Neuronal stem cell (in vitro differentiated cells): Measurements from ENCODE around the gene PPP4R3A.

Experiments
- DNase-seq: peaks from one replicate; pipeline ENCODE4 v3.0.0-alpha.2; 2013; ENCODE audit warnings: low spot score
- H2AFZ ChIP-seq: one replicate; pipeline ENCODE4 v1.6.1; 2013; ENCODE audit warnings: mild to moderate bottlenecking, low read length, inconsistent platforms
- H2AK5ac ChIP-seq: 2 replicates; pipeline ENCODE4 v1.6.1; 2013; ENCODE audit warnings: low read depth, mild to moderate bottlenecking, inconsistent platforms, low read length, moderate library complexity, mixed read lengths
- H2BK120ac ChIP-seq: 2 replicates; pipeline ENCODE4 v1.6.1; 2013; ENCODE audit warnings: low read depth, mild to moderate bottlenecking, inconsistent platforms, low read length, moderate library complexity, mixed read lengths
- H2BK12ac ChIP-seq: one replicate; pipeline ENCODE4 v1.6.1; 2013; ENCODE audit warnings: low read length, inconsistent platforms
- H2BK15ac ChIP-seq: 2 replicates; pipeline ENCODE4 v1.6.1; 2013; ENCODE audit warnings: mild to moderate bottlenecking, low read length, inconsistent platforms, mixed read lengths
- H2BK5ac ChIP-seq: one replicate; pipeline ENCODE4 v1.6.1; 2013; ENCODE audit warnings: inconsistent platforms, mild to moderate bottlenecking, low read length, moderate library complexity
- H3K14ac ChIP-seq: one replicate; pipeline ENCODE4 v1.6.1; 2013; ENCODE audit warnings: low read length, inconsistent platforms
- H3K18ac ChIP-seq: 2 replicates; pipeline ENCODE4 v1.6.1; 2013; ENCODE audit warnings: low read length, inconsistent platforms
- H3K23ac ChIP-seq: 2 replicates; pipeline ENCODE4 v1.6.1; 2013; ENCODE audit warnings: low read depth, mild to moderate bottlenecking, mixed read lengths, low read length, inconsistent platforms; ENCODE audit not compliant: poor library complexity
- H3K27ac ChIP-seq: replicated peaks from 3 replicates; pipeline ENCODE4 v1.5.1; 2013; ENCODE audit warnings: low read length, inconsistent platforms
- H3K27me3 ChIP-seq, 3 experiments: 2 replicates each; pipeline ENCODE4 v1.6.1; 2013; ENCODE audit warnings: low read length in 3 of 3, mild to moderate bottlenecking in 2 of 3, inconsistent platforms in 1 of 3, low read depth in 1 of 3, mixed read lengths in 1 of 3, moderate library complexity in 1 of 3; ENCODE audit not compliant: control insufficient read depth in 3 of 3, insufficient read depth in 3 of 3
- H3K36me3 ChIP-seq, 2 donors: replicated peaks in 1 of 2; 2 replicates each; pipeline ENCODE4 v1.6.1; 2013; ENCODE audit warnings: low read length in 2 of 2; ENCODE audit not compliant: control insufficient read depth in 2 of 2, insufficient read depth in 2 of 2
- H3K4ac ChIP-seq: 2 replicates; pipeline ENCODE4 v1.6.1; 2013; ENCODE audit warnings: inconsistent platforms, mild to moderate bottlenecking, low read length, moderate library complexity
- H3K4me1 ChIP-seq, 2 donors: 1 replicate in 1 of 2; 2 replicates in 1 of 2; pipeline ENCODE4 v1.6.1; 2013; ENCODE audit warnings: low read length in 2 of 2, low read depth in 1 of 2; ENCODE audit not compliant: control insufficient read depth in 2 of 2, insufficient read depth in 1 of 2
- H3K4me2 ChIP-seq: one replicate; pipeline ENCODE4 v1.6.1; 2013; ENCODE audit warnings: mild to moderate bottlenecking, low read length, inconsistent platforms; ENCODE audit not compliant: insufficient read depth, poor library complexity, severe bottlenecking
- H3K4me3 ChIP-seq, 2 donors: 2 replicates each; pipeline ENCODE4 v1.5.1; 2013; ENCODE audit warnings: low read length in 2 of 2, mild to moderate bottlenecking in 2 of 2, inconsistent platforms in 1 of 2, moderate library complexity in 1 of 2
- H3K79me1 ChIP-seq: one replicate; pipeline ENCODE4 v1.6.1; 2013; ENCODE audit warnings: low read depth, mild to moderate bottlenecking, inconsistent platforms, low read length, moderate library complexity
- H3K9ac ChIP-seq: one replicate; pipeline ENCODE4 v1.6.1; 2013; ENCODE audit warnings: mild to moderate bottlenecking, low read depth, low read length, inconsistent platforms; ENCODE audit not compliant: poor library complexity
- H3K9me3 ChIP-seq, 2 donors: replicated peaks in 1 of 2; 2 replicates each; pipeline versions ENCODE3 to v1.6.1; 2013; ENCODE audit warnings: low read length in 2 of 2, mild to moderate bottlenecking in 2 of 2, inconsistent platforms in 1 of 2, low read depth in 1 of 2, mixed read lengths in 1 of 2, moderate library complexity in 1 of 2; ENCODE audit not compliant: control insufficient read depth in 2 of 2, insufficient read depth in 1 of 2
- H4K8ac ChIP-seq: one replicate; pipeline ENCODE4 v1.6.1; 2013; ENCODE audit warnings: low read depth, mild to moderate bottlenecking, inconsistent platforms, low read length, moderate library complexity
- H4K91ac ChIP-seq: one replicate; pipeline ENCODE4 v1.6.1; 2013; ENCODE audit warnings: low read length, low read depth, mild to moderate bottlenecking, inconsistent platforms; ENCODE audit not compliant: poor library complexity
- WGBS, 2 donors: extraction: QIAGEN DNeasy Blood & Tissue Kit; methylation state at CpG; one replicate each; pipeline ENCODE4 v1.1.7; 2013; ENCODE audit warnings: missing lambda C conversion rate in 2 of 2, mixed read lengths in 1 of 2; ENCODE audit not compliant: insufficient read length in 2 of 2, insufficient replicate concordance in 1 of 2; ENCODE audit errors: extremely low coverage in 2 of 2; 5-methylcytosine and 5-hydroxymethylcytosine counted together

The PPP4R3A gene

GRCh38 chr14:91466192-91466591 lies 43.9 kb downstream of the PPP4R3A start:
- H3K27ac ChIP-seq: no peak overlapping the region
- WGBS, 2 donors: no CpG with 5 or more reads among the region's 4 CpGs
- no peak overlapping the region for H3K23ac ChIP-seq
- no peak overlapping the region for H2AK5ac ChIP-seq
- H3K18ac ChIP-seq: no peak overlapping the region
- H2BK15ac ChIP-seq: no peak overlapping the region
- H3K36me3 ChIP-seq: peaks cover 16 to 98% of the 10 kb centered on the region in 2 donors
- no peak for DNase-seq
- no peaks in the 10 kb centered on the region for H3K27me3 ChIP-seq
- H3K9ac ChIP-seq: no peak overlapping the region
- H3K4me1 ChIP-seq: peaks cover 0 to 5% of the 10 kb centered on the region in 2 donors
- no peak overlapping the region for H2BK5ac ChIP-seq
- peaks cover 0 to 14% of the 10 kb centered on the region in 2 donors for H3K9me3 ChIP-seq
- H3K14ac ChIP-seq: no peak overlapping the region
- H3K79me1 ChIP-seq: no peaks in the 10 kb centered on the region
- no peak overlapping the region for H4K8ac ChIP-seq
- H2BK12ac ChIP-seq: no peak overlapping the region
- no peak overlapping the region for H3K4me3 ChIP-seq
- no peak overlapping the region for H3K4me2 ChIP-seq
- no peak overlapping the region for H2BK120ac ChIP-seq
- no peak overlapping the region for H2AFZ ChIP-seq
- H4K91ac ChIP-seq: no peak overlapping the region
- no peak overlapping the region for H3K4ac ChIP-seq

DNA sequence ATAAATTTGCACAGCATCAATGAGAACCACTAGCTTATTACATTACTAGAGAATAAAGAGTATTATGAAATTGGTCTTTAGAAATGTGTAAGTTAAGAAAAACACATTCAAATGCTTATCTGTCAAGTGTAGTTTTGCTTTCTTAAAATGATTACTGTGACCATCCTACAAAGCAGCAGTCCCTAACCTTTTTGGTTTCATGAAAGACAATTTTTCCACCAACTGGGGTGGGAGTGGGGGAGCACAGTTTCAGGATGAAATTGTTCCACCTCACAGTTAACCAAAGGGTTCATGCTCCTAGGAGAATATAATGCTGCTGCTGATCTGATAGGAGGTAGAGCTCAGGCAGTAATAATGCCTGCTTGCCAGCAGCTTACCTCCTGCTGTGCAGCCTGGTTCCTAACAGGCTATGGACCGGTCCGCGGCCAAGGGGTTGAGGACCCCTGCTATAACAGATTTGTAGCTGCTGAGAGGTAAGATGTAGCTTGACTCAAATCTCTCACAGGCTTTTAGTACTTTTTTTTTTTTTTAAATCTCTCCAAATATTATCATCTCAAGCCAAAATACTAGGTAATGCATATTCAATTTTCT lies 45.4 kb downstream of the PPP4R3A start:
- Histone ChIP-seq H3K4me1 (peaks cover 0 to 5% of the 10 kb centered on the region in 2 donors), H2AFZ (no peak overlapping the region), H3K27me3 (no peaks in the 10 kb centered on the region), H3K18ac (no peak overlapping the region), H2AK5ac (no peak overlapping the region), H3K9ac (no peak overlapping the region), H3K9me3 (no peaks in the 10 kb centered on the region), H3K27ac (no peak overlapping the region), H4K91ac (no peak overlapping the region), H3K36me3 (peaks cover 16 to 98% of the 10 kb centered on the region in 2 donors), H3K14ac (no peak overlapping the region), H3K4me3 (no peak overlapping the region), H4K8ac (no peak overlapping the region), H3K23ac (no peak overlapping the region), H3K4ac (no peak overlapping the region), H2BK12ac (no peak overlapping the region), H2BK120ac (no peak overlapping the region), H2BK15ac (no peak overlapping the region), H3K79me1 (no peaks in the 10 kb centered on the region), H3K4me2 (no peak overlapping the region), H2BK5ac (no peak overlapping the region)
- DNase-seq: peak; percentile 12
- WGBS, 2 donors: no CpG with 5 or more reads among the region's 3 CpGs

- H3K4me2 ChIP-seq: no peak overlapping the region
- H3K4me3 ChIP-seq: no peak overlapping the region
- H3K9ac ChIP-seq: no peak overlapping the region
- H3K36me3 ChIP-seq: peaks cover 15 to 93% of the 10 kb centered on the region in 2 donors
- H3K79me1 ChIP-seq: no peaks in the 10 kb centered on the region
- H3K9me3 ChIP-seq: no peaks in the 10 kb centered on the region
- no peak overlapping the region for H3K4ac ChIP-seq
- DNase-seq: no peak
- no peaks in the 10 kb centered on the region for H3K4me1 ChIP-seq
- no peak overlapping the region for H2BK12ac ChIP-seq
- H3K14ac ChIP-seq: no peak overlapping the region
- no peak overlapping the region for H2AK5ac ChIP-seq
- H2BK15ac ChIP-seq: no peak overlapping the region
- H2BK5ac ChIP-seq: no peak overlapping the region
- H4K91ac ChIP-seq: no peak overlapping the region
- no peak overlapping the region for H3K27ac ChIP-seq
- H3K27me3 ChIP-seq: no peaks in the 10 kb centered on the region
- H4K8ac ChIP-seq: no peak overlapping the region
- no CpG with 5 or more reads among the region's 5 CpGs for WGBS, 2 donors
- no peak overlapping the region for H3K23ac ChIP-seq
- no peak overlapping the region for H2AFZ ChIP-seq
- no peak overlapping the region for H2BK120ac ChIP-seq
- no peak overlapping the region for H3K18ac ChIP-seq
Observed at GRCh38 chr14:91458612-91459011, 51.5 kb downstream of the PPP4R3A start.

DNA sequence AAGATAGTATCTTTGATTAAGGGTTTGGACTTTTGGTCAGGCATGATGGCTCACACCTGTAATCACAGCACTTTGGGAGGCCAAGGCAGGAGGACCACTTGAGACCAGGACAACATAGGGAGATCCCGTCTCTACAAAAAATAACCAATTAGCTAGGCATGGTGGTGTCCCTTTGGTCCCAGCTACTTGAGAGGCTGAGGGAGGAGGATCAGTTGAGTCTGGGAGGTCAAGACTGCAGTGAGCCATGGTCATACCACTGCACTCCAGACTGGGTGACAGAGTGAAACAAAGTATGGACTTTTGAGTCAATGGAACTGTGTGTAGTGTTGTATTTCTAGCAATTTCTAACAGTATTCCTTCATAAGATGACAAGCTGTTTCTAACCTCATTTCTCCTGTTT lies 53.8 kb downstream of the PPP4R3A start:
- Histone ChIP-seq H3K9ac (no peak overlapping the region), H3K4me3 (no peak overlapping the region), H3K18ac (no peak overlapping the region), H4K91ac (no peak overlapping the region), H3K36me3 (peaks cover 13 to 70% of the 10 kb centered on the region in 2 donors), H3K4me2 (no peak overlapping the region), H3K4ac (no peak overlapping the region), H3K27ac (no peak overlapping the region), H2BK5ac (no peak overlapping the region), H3K23ac (no peak overlapping the region), H3K14ac (no peak overlapping the region), H4K8ac (no peak overlapping the region), H2BK12ac (no peak overlapping the region), H2BK120ac (no peak overlapping the region), H3K9me3 (no peaks in the 10 kb centered on the region), H2AFZ (no peak overlapping the region), H3K4me1 (no peaks in the 10 kb centered on the region), H3K27me3 (no peaks in the 10 kb centered on the region), H3K79me1 (no peaks in the 10 kb centered on the region), H2BK15ac (no peak overlapping the region), H2AK5ac (no peak overlapping the region)
- no peak for DNase-seq
- WGBS, 2 donors: no CpG with 5 or more reads among the region's 1 CpG
